Astrocyte of the cerebellum (primary cell): ENCODE results near the gene C11orf98.
"Not testable (repeated sequence)": the region's sequence is repeated elsewhere in the genome, so short reads cannot be mapped to it uniquely, and the experiment has no call there.

Experiments
- DNase-seq: peaks from one replicate; pipeline ENCODE4 v3.0.0-alpha.2; 2011; ENCODE audit warnings: low read depth
- H3K4me3 ChIP-seq: 2 replicates; pipeline ENCODE4 v1.5.1; 2011; ENCODE audit warnings: mild to moderate bottlenecking, low read depth, low read length, moderate library complexity
- in situ Hi-C: cut with HindIII; loops from 2 replicates; pipeline ENCODE4 v1.10.0; 2017; ENCODE audit warnings: low sequenced_read_pairs
- TF ChIP-seq, protein P1 (sequence below): IDR thresholded peaks from 2 replicates; pipeline ENCODE4 v1.5.1; 2012; ENCODE audit warnings: low read length, low read depth, moderate library complexity, mild to moderate bottlenecking; ENCODE audit errors: missing control alignments

The C11orf98 gene

DNA sequence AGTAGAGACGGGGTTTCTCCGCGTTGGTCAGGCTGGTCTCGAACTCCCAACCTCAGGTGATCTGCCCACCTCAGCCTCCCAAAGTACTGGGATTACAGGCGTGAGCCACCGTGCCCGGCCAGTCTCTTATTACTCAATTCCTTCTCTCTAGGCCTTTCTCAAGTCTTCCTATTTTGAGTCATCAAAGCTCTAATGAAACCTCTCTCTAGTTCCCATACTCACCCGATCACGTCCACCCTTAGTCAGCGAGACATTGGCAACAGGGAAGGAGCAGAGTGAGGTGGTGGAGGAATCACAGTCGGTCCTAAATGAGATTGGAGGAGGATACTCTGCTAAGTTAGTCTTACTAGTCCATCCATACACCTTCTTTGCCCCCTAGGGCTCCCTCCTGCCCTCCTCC is 37.2 kb upstream of the C11orf98 start:
- TF ChIP-seq, protein P1, sequence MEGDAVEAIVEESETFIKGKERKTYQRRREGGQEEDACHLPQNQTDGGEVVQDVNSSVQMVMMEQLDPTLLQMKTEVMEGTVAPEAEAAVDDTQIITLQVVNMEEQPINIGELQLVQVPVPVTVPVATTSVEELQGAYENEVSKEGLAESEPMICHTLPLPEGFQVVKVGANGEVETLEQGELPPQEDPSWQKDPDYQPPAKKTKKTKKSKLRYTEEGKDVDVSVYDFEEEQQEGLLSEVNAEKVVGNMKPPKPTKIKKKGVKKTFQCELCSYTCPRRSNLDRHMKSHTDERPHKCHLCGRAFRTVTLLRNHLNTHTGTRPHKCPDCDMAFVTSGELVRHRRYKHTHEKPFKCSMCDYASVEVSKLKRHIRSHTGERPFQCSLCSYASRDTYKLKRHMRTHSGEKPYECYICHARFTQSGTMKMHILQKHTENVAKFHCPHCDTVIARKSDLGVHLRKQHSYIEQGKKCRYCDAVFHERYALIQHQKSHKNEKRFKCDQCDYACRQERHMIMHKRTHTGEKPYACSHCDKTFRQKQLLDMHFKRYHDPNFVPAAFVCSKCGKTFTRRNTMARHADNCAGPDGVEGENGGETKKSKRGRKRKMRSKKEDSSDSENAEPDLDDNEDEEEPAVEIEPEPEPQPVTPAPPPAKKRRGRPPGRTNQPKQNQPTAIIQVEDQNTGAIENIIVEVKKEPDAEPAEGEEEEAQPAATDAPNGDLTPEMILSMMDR: no peak
- DNase-seq: no peak
- in situ Hi-C loops: no loop called here
- no peak overlapping the region for H3K4me3 ChIP-seq

DNA sequence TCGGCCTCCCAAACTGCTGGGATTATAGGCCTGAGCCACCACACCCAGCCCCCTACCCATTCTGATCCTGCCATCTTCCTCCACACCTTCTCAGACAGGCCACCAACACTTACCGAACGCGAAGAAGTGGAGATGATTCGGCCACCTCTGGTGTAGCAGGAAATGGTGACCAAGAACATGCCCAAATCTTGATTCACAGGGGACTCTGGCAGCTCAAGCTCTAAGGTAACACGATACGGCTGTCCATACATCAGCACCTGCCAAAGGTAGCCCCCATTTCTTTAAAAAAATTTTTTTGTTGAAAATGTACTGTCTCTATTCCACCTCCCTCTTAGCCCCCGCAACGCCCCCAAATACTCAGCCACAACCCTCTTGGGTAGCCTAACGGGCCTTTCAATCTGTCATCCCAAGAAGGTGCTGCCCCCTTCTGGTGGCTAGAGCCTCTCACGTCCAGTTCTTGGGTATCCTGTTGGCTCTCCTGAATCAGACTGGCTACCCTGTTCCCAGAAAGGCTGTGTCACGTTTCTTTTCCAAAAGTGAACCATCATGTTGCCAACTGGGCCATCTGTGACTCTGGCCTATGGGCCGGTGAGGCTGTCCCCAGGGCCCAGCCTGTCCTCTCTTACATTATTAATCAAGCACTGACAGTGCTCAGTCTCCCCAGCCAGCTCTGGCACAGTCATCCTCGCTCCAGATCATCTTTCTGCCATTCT is 29.6 kb upstream of the C11orf98 start:
- TF ChIP-seq, protein P1: peak; percentile 87
- in situ Hi-C loops: no loop called here
- peak; percentile 72 for DNase-seq
- H3K4me3 ChIP-seq: no peak overlapping the region

DNA sequence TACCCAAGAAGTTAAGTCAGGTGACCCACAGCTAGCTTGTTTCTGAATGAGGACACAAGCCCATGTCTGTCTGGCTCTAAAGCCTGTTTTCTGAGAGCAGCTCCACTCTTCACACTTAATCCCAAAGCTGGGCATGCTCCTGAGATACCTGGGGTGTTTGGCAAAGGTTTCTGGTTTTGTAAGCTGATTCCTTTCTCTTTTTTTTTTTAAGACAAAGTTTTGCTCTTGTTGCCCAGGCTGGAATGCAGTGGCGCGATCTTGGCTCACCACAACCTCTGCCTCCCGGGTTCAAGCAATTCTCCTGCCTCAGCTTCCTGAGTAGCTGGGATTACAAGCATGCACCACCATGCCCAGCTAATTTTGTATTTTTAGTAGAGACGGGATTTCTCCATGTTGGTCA is 28.6 kb upstream of the C11orf98 start:
- DNase-seq: peak; percentile 11
- in situ Hi-C loops, H3K4me3 ChIP-seq: not testable (repeated sequence)

DNA sequence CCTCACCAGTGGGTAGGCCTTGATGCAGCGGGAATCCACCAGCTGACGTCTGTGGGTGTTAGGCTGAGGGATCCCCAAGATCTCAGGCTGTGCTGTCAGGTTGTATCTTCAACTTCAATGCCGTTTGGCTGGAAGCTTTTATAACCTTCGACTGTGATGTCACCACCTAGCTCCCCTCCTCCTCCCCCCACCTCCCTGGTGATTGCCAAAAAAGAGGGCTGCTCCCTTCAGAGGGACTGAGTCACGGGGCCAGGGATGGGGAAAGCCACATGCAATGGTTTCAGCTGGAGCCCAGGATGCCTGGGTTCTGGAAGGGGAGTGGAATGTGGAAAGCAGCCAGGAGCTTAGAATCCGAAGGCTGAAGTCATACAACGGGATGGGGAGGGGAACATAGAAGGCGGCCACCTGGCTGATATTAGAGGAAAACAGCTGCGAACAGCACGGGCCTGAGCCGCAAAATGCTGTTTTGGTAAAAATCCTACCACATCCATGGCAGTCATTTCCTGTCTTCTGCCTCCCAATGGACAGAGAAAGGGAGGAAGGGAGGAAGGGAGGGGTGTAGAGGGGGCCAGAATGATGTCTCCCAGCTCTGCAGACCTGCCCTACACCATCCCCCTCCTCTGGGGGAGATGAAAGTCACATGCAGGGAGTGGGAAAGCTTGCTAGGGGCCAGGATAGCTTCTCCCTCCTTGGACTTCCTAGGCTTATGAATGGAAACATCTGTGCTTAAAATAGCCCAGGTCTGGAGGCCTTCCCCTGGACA is 24.6 kb upstream of the C11orf98 start, which contains the start of gene LRRN4CL:
TSS of gene LRRN4CL (minus strand) at position 110 of the 763 bp plus-strand sequence. CDS start 1,022 bp downstream, outside the sequence.
- no peak within 1 kb of the TSS for H3K4me3 ChIP-seq
- TF ChIP-seq, protein P1: no peak
- in situ Hi-C loops: no loop called here
- DNase-seq: peak; percentile 73

DNA sequence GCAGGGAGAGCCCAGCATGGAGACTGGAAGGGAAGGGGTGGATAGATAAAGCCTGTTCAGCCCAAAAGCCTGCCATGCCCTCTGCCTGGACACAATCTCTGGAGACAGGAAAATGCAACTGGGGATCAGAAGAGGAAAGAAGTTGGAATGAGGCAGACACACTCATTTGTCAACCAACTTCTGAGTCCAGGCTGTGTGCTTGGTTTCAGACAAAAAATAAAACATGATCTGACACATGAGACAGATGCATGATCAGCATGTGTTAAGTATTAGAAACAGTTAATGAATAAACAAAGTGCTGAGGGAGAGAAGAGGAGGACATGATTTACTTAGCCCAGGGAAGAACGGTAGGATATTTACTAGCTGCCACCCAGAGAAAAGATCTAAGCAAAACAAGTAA is 23.5 kb upstream of the C11orf98 start:
- TF ChIP-seq, protein P1: no peak
- DNase-seq: no peak
- H3K4me3 ChIP-seq: no peak overlapping the region
- in situ Hi-C loops: no loop called here

DNA sequence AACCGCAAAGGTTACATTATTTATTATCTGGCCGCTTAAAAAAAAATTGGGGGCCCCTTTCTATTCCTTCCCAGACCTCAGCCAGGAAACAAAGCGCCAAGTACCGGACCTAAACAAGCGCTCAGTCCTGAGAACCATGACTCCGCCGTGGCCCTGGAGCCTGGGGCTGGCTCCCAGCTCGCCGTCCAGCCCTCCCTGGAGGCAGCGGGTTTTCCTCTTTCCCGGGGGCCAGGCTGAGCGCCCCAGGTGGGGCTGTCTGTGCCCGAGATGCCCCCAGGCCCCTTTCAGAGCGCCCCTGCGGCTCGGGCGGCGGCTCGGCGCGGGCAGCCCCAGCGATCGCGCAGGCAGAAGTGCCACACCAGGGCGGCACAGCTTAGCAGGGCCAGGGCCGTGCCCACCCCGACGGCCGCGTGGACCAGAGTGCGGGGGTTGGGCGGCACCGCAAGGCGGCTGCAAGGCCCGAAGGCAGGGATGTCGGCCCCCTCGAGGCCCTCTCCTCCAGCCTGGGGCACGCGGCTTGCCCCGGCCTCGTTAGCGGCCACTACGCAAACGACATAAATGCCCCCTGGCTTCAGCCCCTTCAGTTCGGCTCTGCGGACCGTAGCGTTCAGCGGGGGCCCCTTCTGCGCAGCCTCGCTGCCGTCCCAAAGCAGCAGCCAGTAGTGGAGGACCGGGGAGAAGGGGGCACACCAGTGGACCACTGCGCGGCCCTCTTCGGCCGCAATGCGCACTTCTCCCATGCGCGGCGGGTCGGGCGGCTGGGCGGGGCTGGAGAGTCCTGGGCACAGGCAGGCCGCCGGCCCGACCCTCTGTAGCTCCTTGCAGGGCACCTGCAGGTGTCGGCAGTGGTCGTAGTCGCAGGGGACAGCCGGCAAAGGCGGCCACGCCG is 22.7 kb upstream of the C11orf98 start:
- DNase-seq: no peak

More for the DNA sequence above, 22.7 kb upstream of the C11orf98 start:
- in situ Hi-C loops: no loop called here
- no peak overlapping the region for H3K4me3 ChIP-seq
- TF ChIP-seq, protein P1: no peak
